ENCODE data around the gene NR2C2AP.

Gene NR2C2AP

GRCh38 chr19:19167612-19168011, 35.6 kb downstream of the NR2C2AP start:
- H3K27me3 ChIP-seq (ENCODE audit: insufficient read depth, low read length): no peaks in the 10 kb centered on the region
- H3K36me3 ChIP-seq (ENCODE audit: insufficient read depth, low read length): no peaks in the 10 kb centered on the region
- no peak overlapping the region for H3K4me3 ChIP-seq (ENCODE audit: low read length)
- H3K4me1 ChIP-seq (ENCODE audit: insufficient read depth, low read length): no peaks in the 10 kb centered on the region
- H2AFZ ChIP-seq (ENCODE audit: low read depth, low read length): no peak overlapping the region
- no peaks in the 10 kb centered on the region for H3K9me3 ChIP-seq (ENCODE audit: low read length)

GRCh38 chr19:19165396-19165795, 37.8 kb downstream of the NR2C2AP start:
- H3K27me3 ChIP-seq (ENCODE audit: insufficient read depth, low read length): no peaks in the 10 kb centered on the region
- H3K4me1 ChIP-seq (ENCODE audit: insufficient read depth, low read length): no peaks in the 10 kb centered on the region

GRCh38 chr19:19162495-19162894, 40.7 kb downstream of the NR2C2AP start:
- no peaks in the 10 kb centered on the region for H3K36me3 ChIP-seq (ENCODE audit: insufficient read depth, low read length)
- H3K4me1 ChIP-seq (ENCODE audit: insufficient read depth, low read length): no peaks in the 10 kb centered on the region
- H2AFZ ChIP-seq (ENCODE audit: low read depth, low read length): no peak overlapping the region
- no peaks in the 10 kb centered on the region for H3K27me3 ChIP-seq (ENCODE audit: insufficient read depth, low read length)
- peaks cover 5% of the 10 kb centered on the region for H3K9me3 ChIP-seq (ENCODE audit: low read length)
- no peak overlapping the region for H3K4me3 ChIP-seq (ENCODE audit: low read length)

More at GRCh38 chr19:19165396-19165795, 37.8 kb downstream of the NR2C2AP start:
- H2AFZ ChIP-seq (ENCODE audit: low read depth, low read length): no peak overlapping the region
- no peaks in the 10 kb centered on the region for H3K36me3 ChIP-seq (ENCODE audit: insufficient read depth, low read length)
- H3K9me3 ChIP-seq (ENCODE audit: low read length): peaks cover 5% of the 10 kb centered on the region
- H3K4me3 ChIP-seq (ENCODE audit: low read length): no peak overlapping the region

GRCh38 chr19:19160461-19161035, 42.7 kb downstream of the NR2C2AP start:
- Histone ChIP-seq H3K4me3 (ENCODE audit: low read length) (no peak overlapping the region), H3K27me3 (ENCODE audit: insufficient read depth, low read length) (no peaks in the 10 kb centered on the region), H3K4me1 (ENCODE audit: insufficient read depth, low read length) (no peaks in the 10 kb centered on the region), H3K36me3 (ENCODE audit: insufficient read depth, low read length) (peaks cover 5% of the 10 kb centered on the region), H2AFZ (ENCODE audit: low read depth, low read length) (no peak overlapping the region), H3K9me3 (ENCODE audit: low read length) (peaks cover 8% of the 10 kb centered on the region)

- no peaks in the 10 kb centered on the region for H3K27me3 ChIP-seq (ENCODE audit: insufficient read depth, low read length)
- H3K4me1 ChIP-seq (ENCODE audit: insufficient read depth, low read length): no peaks in the 10 kb centered on the region
- H2AFZ ChIP-seq (ENCODE audit: low read depth, low read length): no peak overlapping the region
- no peak overlapping the region for H3K4me3 ChIP-seq (ENCODE audit: low read length)
- peaks cover 5% of the 10 kb centered on the region for H3K36me3 ChIP-seq (ENCODE audit: insufficient read depth, low read length)
- peaks cover 8% of the 10 kb centered on the region for H3K9me3 ChIP-seq (ENCODE audit: low read length)
Measured at GRCh38 chr19:19159534-19159933, 43.7 kb downstream of the NR2C2AP start.

- no peaks in the 10 kb centered on the region for H3K27me3 ChIP-seq (ENCODE audit: insufficient read depth, low read length)
- peaks cover 8% of the 10 kb centered on the region for H3K9me3 ChIP-seq (ENCODE audit: low read length)
- H3K4me3 ChIP-seq (ENCODE audit: low read length): no peak overlapping the region
- H3K36me3 ChIP-seq (ENCODE audit: insufficient read depth, low read length): peaks cover 5% of the 10 kb centered on the region
- no peak overlapping the region for H2AFZ ChIP-seq (ENCODE audit: low read depth, low read length)
- no peaks in the 10 kb centered on the region for H3K4me1 ChIP-seq (ENCODE audit: insufficient read depth, low read length)
Measured at GRCh38 chr19:19157808-19158207, 45.4 kb downstream of the NR2C2AP start.

- H2AFZ ChIP-seq (ENCODE audit: low read depth, low read length): no peak overlapping the region
- H3K27me3 ChIP-seq (ENCODE audit: insufficient read depth, low read length): no peaks in the 10 kb centered on the region
- peaks cover 4% of the 10 kb centered on the region for H3K9me3 ChIP-seq (ENCODE audit: low read length)
- no peak overlapping the region for H3K4me3 ChIP-seq (ENCODE audit: low read length)
- peaks cover 5% of the 10 kb centered on the region for H3K36me3 ChIP-seq (ENCODE audit: insufficient read depth, low read length)
- H3K4me1 ChIP-seq (ENCODE audit: insufficient read depth, low read length): no peaks in the 10 kb centered on the region
Measured at GRCh38 chr19:19155495-19156219, 47.6 kb downstream of the NR2C2AP start.

- Histone ChIP-seq H3K4me3 (ENCODE audit: low read length) (no peak overlapping the region), H3K9me3 (ENCODE audit: low read length) (peaks cover 4% of the 10 kb centered on the region), H3K4me1 (ENCODE audit: insufficient read depth, low read length) (no peaks in the 10 kb centered on the region), H2AFZ (ENCODE audit: low read depth, low read length) (no peak overlapping the region), H3K36me3 (ENCODE audit: insufficient read depth, low read length) (peaks cover 5% of the 10 kb centered on the region), H3K27me3 (ENCODE audit: insufficient read depth, low read length) (no peaks in the 10 kb centered on the region)
Measured at GRCh38 chr19:19154768-19155494, 48.3 kb downstream of the NR2C2AP start.

- peaks cover 4% of the 10 kb centered on the region for H3K9me3 ChIP-seq (ENCODE audit: low read length)
Measured at GRCh38 chr19:19152668-19153384, 50.4 kb downstream of the NR2C2AP start.

GRCh38 chr19:19151418-19151817, 51.8 kb downstream of the NR2C2AP start:
- no peak overlapping the region for H2AFZ ChIP-seq (ENCODE audit: low read depth, low read length)
- H3K36me3 ChIP-seq (ENCODE audit: insufficient read depth, low read length): peaks cover 12% of the 10 kb centered on the region
- no peak overlapping the region for H3K4me3 ChIP-seq (ENCODE audit: low read length)
- peaks cover 4% of the 10 kb centered on the region for H3K9me3 ChIP-seq (ENCODE audit: low read length)
- H3K27me3 ChIP-seq (ENCODE audit: insufficient read depth, low read length): no peaks in the 10 kb centered on the region
- H3K4me1 ChIP-seq (ENCODE audit: insufficient read depth, low read length): no peaks in the 10 kb centered on the region

More at GRCh38 chr19:19152668-19153384, 50.4 kb downstream of the NR2C2AP start:
- Histone ChIP-seq H3K4me1 (ENCODE audit: insufficient read depth, low read length) (no peaks in the 10 kb centered on the region), H3K36me3 (ENCODE audit: insufficient read depth, low read length) (peaks cover 14% of the 10 kb centered on the region), H3K27me3 (ENCODE audit: insufficient read depth, low read length) (no peaks in the 10 kb centered on the region), H2AFZ (ENCODE audit: low read depth, low read length) (no peak overlapping the region), H3K4me3 (ENCODE audit: low read length) (no peak overlapping the region)

Measured in neuron (in vitro differentiated cells).